NB4 (cell line): Measurements from ENCODE around the gene SLC12A7.

Experiments
- DNase-seq: peaks from one replicate; pipeline ENCODE4 v3.0.0; 2010; ENCODE audit warnings: low read depth
- H3K4me3 ChIP-seq: one replicate; pipeline ENCODE4 v1.5.1; 2011; ENCODE audit warnings: mild to moderate bottlenecking, low read depth, low read length, moderate library complexity
- CTCF ChIP-seq: IDR thresholded peaks from one replicate; pipeline ENCODE4 v1.5.1; 2012; ENCODE audit warnings: low read depth, low read length
- MAX ChIP-seq: IDR thresholded peaks from 2 replicates; pipeline ENCODE4 v1.6.1; 2011; ENCODE audit warnings: low read depth, low read length
- MYC ChIP-seq: IDR thresholded peaks from 2 replicates; pipeline ENCODE4 v1.6.1; 2011; ENCODE audit warnings: low read depth, low read length
- POLR2A ChIP-seq: IDR thresholded peaks from 2 replicates; pipeline ENCODE4 v1.6.1; 2011; ENCODE audit warnings: mild to moderate bottlenecking; ENCODE audit not compliant: insufficient read length; ENCODE audit errors: extremely low read depth

SLC12A7 gene

GRCh38 chr5:1016036-1016435, 95.8 kb downstream of the SLC12A7 start:
- DNase-seq, result no peak
- TF ChIP-seq MAX (no peak), POLR2A (no peak), CTCF (no peak), MYC (no peak)
- H3K4me3 ChIP-seq, result no peak overlapping the region

- no peak overlapping the region for H3K4me3 ChIP-seq
- TF ChIP-seq MYC (no peak), POLR2A (no peak), CTCF (no peak), MAX (no peak)
These were observed 96.4 kb downstream of the SLC12A7 start for GRCh38 chr5:1015507-1015906.

GRCh38 chr5:1014781-1015221, 97.1 kb downstream of the SLC12A7 start:
- H3K4me3 ChIP-seq, result no peak overlapping the region
- no peak for TF ChIP-seq CTCF
- TF ChIP-seq MAX, result no peak
- no peak for TF ChIP-seq POLR2A
- no peak for TF ChIP-seq MYC
- no peak for DNase-seq

More at GRCh38 chr5:1015507-1015906, 96.4 kb downstream of the SLC12A7 start:
- peak; percentile 49 for DNase-seq

DNA sequence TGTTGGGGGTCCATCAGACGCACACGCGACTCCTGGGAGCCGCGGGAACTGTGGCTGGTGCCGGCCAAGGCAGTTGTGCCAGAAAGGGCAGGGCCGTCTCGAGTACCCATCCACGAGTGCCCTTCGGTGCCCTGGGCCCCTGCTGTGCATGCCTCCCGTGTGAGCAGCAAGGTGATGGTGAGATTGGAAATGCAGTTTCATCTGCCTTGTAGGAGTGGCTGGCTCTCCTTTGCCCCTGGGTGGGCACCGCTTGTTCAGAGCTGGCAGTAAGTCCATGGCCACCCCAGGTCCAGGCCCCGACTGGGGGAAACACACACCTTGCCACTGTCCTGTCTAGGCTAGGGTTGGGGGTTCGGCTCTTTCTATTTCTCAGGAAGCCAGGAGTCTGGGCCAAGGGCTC, 97.5 kb downstream of the SLC12A7 start:
- TF ChIP-seq MYC (no peak), CTCF (no peak), MAX (no peak), POLR2A (no peak)
- H3K4me3 ChIP-seq, result no peak overlapping the region

GRCh38 chr5:1013948-1014301, 97.9 kb downstream of the SLC12A7 start:
- DNase-seq, result no peak
- TF ChIP-seq POLR2A, result no peak
- no peak for TF ChIP-seq CTCF
- no peak for TF ChIP-seq MAX
- no peak for TF ChIP-seq MYC

More for the DNA sequence above, 97.5 kb downstream of the SLC12A7 start:
- no peak for DNase-seq

More at GRCh38 chr5:1013948-1014301, 97.9 kb downstream of the SLC12A7 start:
- no peak overlapping the region for H3K4me3 ChIP-seq
